Endothelial cell of umbilical vein (primary cell): ENCODE data around the gene MYO16. TPM values are rescaled to one million over a fixed set of nuclear protein-coding genes. Genes with fewer than 3 reads are reported as not detected.
A peak's percentile ranks its signal among the peaks of the same experiment; 100 is the strongest.

Source experiments
- BruUV-seq: library from RNA; stranded (reverse); fragments of 400-500 nt; replicated peaks from 2 replicates; lab custom pipeline; 2021; lab: Mats Ljungman, UMichigan
- CTCF ChIA-PET: fragments of 300-600, 350-600 bp; sonication (Branson Sonifier 250); formaldehyde crosslinking; loops from one replicate; lab custom pipeline; 2021; ENCODE audit warnings: antibody characterized with exemption, inconsistent platforms; lab: Charles Lee
- POLR2A ChIA-PET: fragments of 300-600, 350-600 bp; sonication (Branson Sonifier 250); formaldehyde crosslinking; loops from one replicate; lab custom pipeline; 2021; ENCODE audit warnings: antibody characterized with exemption, inconsistent platforms; lab: Charles Lee
- DNase-seq: peaks from one replicate; pipeline ENCODE4 v3.0.0-alpha.2; 2011; ENCODE audit warnings: low read depth, low spot score
- FAIRE-seq: peaks from 2 replicates; lab custom pipeline; 2011; peaks lifted over from hg19 to GRCh38; lab: Jason Lieb, UNC
- H2AFZ ChIP-seq: 2 replicates; pipeline ENCODE4 v1.6.0; 2012; ENCODE audit warnings: low read depth, low read length, control low read depth, inconsistent platforms
- H3K27ac ChIP-seq: 2 replicates; pipeline ENCODE4 v1.5.1; 2011; ENCODE audit warnings: low read depth, mild to moderate bottlenecking, control low read depth, low read length, moderate library complexity; ENCODE audit not compliant: insufficient read depth
- H3K27me3 ChIP-seq, 2 experiments: 2 replicates each; pipeline versions ENCODE4 v1.6.0 to v1.6.1; 2011; ENCODE audit warnings: low read length in 2 of 2, mixed read lengths in 1 of 2; ENCODE audit not compliant: control insufficient read depth in 2 of 2, insufficient read depth in 2 of 2
- H3K36me3 ChIP-seq, 2 experiments: 2 replicates in 1 of 2; 3 replicates in 1 of 2; pipeline ENCODE4 v1.5.1; 2011; ENCODE audit warnings: low read length in 2 of 2, mild to moderate bottlenecking in 1 of 2, moderate library complexity in 1 of 2; ENCODE audit not compliant: control insufficient read depth in 2 of 2, insufficient read depth in 2 of 2; ENCODE audit errors: extremely low read depth in 1 of 2
- H3K4me1 ChIP-seq: 3 replicates; pipeline ENCODE4 v1.5.1; 2011; ENCODE audit warnings: mild to moderate bottlenecking, low read length; ENCODE audit not compliant: control insufficient read depth, insufficient read depth; ENCODE audit errors: extremely low read depth
- H3K4me2 ChIP-seq: 2 replicates; pipeline ENCODE4 v1.6.1; 2011; ENCODE audit warnings: low read length, control low read depth, mixed read lengths; ENCODE audit not compliant: insufficient read depth
- H3K4me3 ChIP-seq, 3 experiments: fragments of 200-600 bp in 1 of 3; sonication (generic), shearing (Covaris generic) in 1 of 3; replicated peaks in 1 of 3; 2 replicates each; pipeline ENCODE4 v1.5.1; 2011 to 2016; ENCODE audit warnings: control low read depth in 3 of 3, low read length in 3 of 3, mild to moderate bottlenecking in 2 of 3, inconsistent platforms in 1 of 3, low read depth in 1 of 3, moderate library complexity in 1 of 3; ENCODE audit not compliant: insufficient read depth in 1 of 3
- H3K79me2 ChIP-seq: 2 replicates; pipeline ENCODE4 v1.6.0; 2012; ENCODE audit warnings: low read length, inconsistent platforms; ENCODE audit not compliant: control insufficient read depth, insufficient read depth
- H3K9ac ChIP-seq: replicated peaks from 2 replicates; pipeline ENCODE3; 2011; ENCODE audit warnings: low read length, control low read depth; ENCODE audit not compliant: insufficient read depth; ENCODE audit errors: extremely low read depth
- H3K9me1 ChIP-seq: replicated peaks from 3 replicates; pipeline ENCODE4 v1.6.0; 2011; ENCODE audit warnings: mild to moderate bottlenecking, low read length; ENCODE audit not compliant: control insufficient read depth, insufficient read depth; ENCODE audit errors: extremely low read depth
- H3K9me3 ChIP-seq: replicated peaks from 2 replicates; pipeline ENCODE4 v1.5.1; 2012; ENCODE audit warnings: low read length, inconsistent platforms; ENCODE audit not compliant: control insufficient read depth, insufficient read depth
- H4K20me1 ChIP-seq: replicated peaks from 2 replicates; pipeline ENCODE3; 2011; ENCODE audit warnings: mild to moderate bottlenecking, low read length; ENCODE audit not compliant: control insufficient read depth, insufficient read depth; ENCODE audit errors: extremely low read depth
- EZH2 ChIP-seq: IDR thresholded peaks from 2 replicates; pipeline ENCODE4 v1.6.1; 2012; ENCODE audit warnings: borderline replicate concordance, low read depth, mild to moderate bottlenecking, moderate library complexity, low read length, inconsistent platforms; ENCODE audit not compliant: severe bottlenecking
- FOS ChIP-seq: IDR thresholded peaks from 2 replicates; pipeline ENCODE4 v1.6.1; 2011; ENCODE audit warnings: mild to moderate bottlenecking, low read length, moderate library complexity, borderline replicate concordance; ENCODE audit not compliant: insufficient read depth
- GATA2 ChIP-seq: IDR thresholded peaks from 2 replicates; pipeline ENCODE4 v1.7.0; 2011; ENCODE audit warnings: low read depth, mild to moderate bottlenecking, moderate library complexity, mixed read lengths, low read length; ENCODE audit not compliant: insufficient read length, insufficient read depth
- JUN ChIP-seq: IDR thresholded peaks from 2 replicates; pipeline ENCODE4 v1.6.1; 2011; ENCODE audit warnings: borderline replicate concordance, low read depth; ENCODE audit not compliant: insufficient read length, insufficient read depth
- MYC ChIP-seq: IDR thresholded peaks from one replicate; pipeline ENCODE4 v1.6.1; 2011; ENCODE audit warnings: mild to moderate bottlenecking, low read depth, low read length
- POLR2A ChIP-seq: IDR thresholded peaks from 2 replicates; pipeline ENCODE4 v1.6.1; 2012; ENCODE audit warnings: low read depth, mild to moderate bottlenecking, control low read depth, low read length
- POLR2AphosphoS5 ChIP-seq: IDR thresholded peaks from 2 replicates; pipeline ENCODE4 v1.6.1; 2012; ENCODE audit warnings: low read depth, mild to moderate bottlenecking, control low read depth, low read length, moderate library complexity; ENCODE audit not compliant: insufficient read depth
- dilution Hi-C: fragments of 300-500 bp; cut with MboI; formaldehyde crosslinking; loops from one replicate; pipeline ENCODE4 v1.15.0; 2019; ENCODE audit warnings: low sequenced_read_pairs; ENCODE audit not compliant: extremely low pct_ligation_motif_present
- intact Hi-C: fragments of 100-400 bp; cut with micrococcal nuclease; formaldehyde crosslinking; loops from one replicate; pipeline ENCODE4 v1.10.0; 2022
- polyA plus RNA-seq, 4 experiments: library from polyadenylated mRNA; depleted of rRNA in 3 of 4; stranded (reverse) in 3 of 4; unstranded in 1 of 4; fragments of >200 nt; gene quantifications; 2 replicates each; pipeline versions ENCODE4 v1.2.1 to v1.2.3, GENCODE V29; 2011 to 2012; ENCODE audit warnings: missing spikeins in 1 of 4
- total RNA-seq: library from RNA; stranded (reverse); gene quantifications from 2 replicates; pipeline ENCODE4 v1.2.3, GENCODE V29; 2021
- TF ChIP-seq, protein P1 (sequence below): IDR thresholded peaks from 2 replicates; pipeline ENCODE4 v1.6.1; 2011; ENCODE audit not compliant: insufficient read depth, insufficient read length
- TF ChIP-seq, protein P2 (sequence below), 2 donors: IDR thresholded peaks; 1 replicate in 1 of 2; 2 replicates in 1 of 2; pipeline ENCODE4 v1.5.1; 2011; ENCODE audit warnings: low read length in 2 of 2, mild to moderate bottlenecking in 2 of 2, moderate library complexity in 2 of 2, control low read depth in 1 of 2, inconsistent platforms in 1 of 2, low read depth in 1 of 2; ENCODE audit not compliant: insufficient read depth in 1 of 2; ENCODE audit errors: extremely low read depth in 1 of 2

Gene MYO16
- total and polyA plus RNA-seq, 2 donors (not counting 3 experiments of a cell fraction or from before 2014, with no cell fraction given): 0.03 to 0.04 TPM

DNA sequence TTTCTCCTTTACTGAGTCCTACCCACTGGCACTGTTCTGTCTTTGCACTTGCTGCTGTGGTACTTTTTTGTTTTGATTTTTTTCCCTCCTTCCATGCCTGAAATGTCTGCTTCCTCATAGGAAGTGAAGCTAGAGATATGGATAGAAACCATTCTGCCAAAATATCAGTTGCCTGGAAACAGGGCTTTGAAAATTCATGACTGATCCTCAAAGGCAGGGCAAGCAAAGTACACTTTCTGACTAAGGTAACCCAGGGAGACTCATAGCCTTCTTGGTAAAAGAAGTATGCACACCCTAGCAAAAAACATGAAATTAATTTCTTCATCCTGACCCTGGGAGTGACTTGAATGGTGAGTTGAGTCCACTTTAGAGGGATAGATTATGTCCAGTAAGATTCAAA, 329.8 kb downstream of the MYO16 start:
- no peak overlapping the region for H3K27ac ChIP-seq
- ChIA-PET CTCF (interaction anchor here (1.0 to 3.4 kb wide), 3 partner anchors 44 to 1154 kb away, joined by 5 to 46 read pairs (median 22); no protein-coding TSS in a partner anchor), POLR2A (no interaction called here)
- peaks cover 8% of the 10 kb centered on the region for H3K4me1 ChIP-seq
- H3K79me2 ChIP-seq: no peaks in the 10 kb centered on the region
- no peaks in the 10 kb centered on the region for H3K9me1 ChIP-seq
- no peaks in the 10 kb centered on the region for H3K9me3 ChIP-seq
- H3K4me2 ChIP-seq: no peak overlapping the region
- dilution Hi-C loops (no loop called here), intact Hi-C loops (loop anchor here (10.0 kb wide), 1 partner anchor 634 kb away; no protein-coding TSS in a partner anchor)
- no peak overlapping the region for H3K9ac ChIP-seq
- H3K27me3 ChIP-seq: no peaks in the 10 kb centered on the region
- DNase-seq (peak; percentile 77), FAIRE-seq (peak; percentile 54)
- H3K4me3 ChIP-seq: no peak overlapping the region
- TF ChIP-seq MYC (no peak), EZH2 (no peak), FOS (no peak), GATA2 (no peak)
- TF ChIP-seq, protein P1, sequence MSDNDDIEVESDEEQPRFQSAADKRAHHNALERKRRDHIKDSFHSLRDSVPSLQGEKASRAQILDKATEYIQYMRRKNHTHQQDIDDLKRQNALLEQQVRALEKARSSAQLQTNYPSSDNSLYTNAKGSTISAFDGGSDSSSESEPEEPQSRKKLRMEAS: no peak
- H4K20me1 ChIP-seq: no peaks in the 10 kb centered on the region
- peak overlapping the region; percentile 87 for H2AFZ ChIP-seq
- BruUV-seq: no TSS peak
- H3K36me3 ChIP-seq: no peaks in the 10 kb centered on the region

DNA sequence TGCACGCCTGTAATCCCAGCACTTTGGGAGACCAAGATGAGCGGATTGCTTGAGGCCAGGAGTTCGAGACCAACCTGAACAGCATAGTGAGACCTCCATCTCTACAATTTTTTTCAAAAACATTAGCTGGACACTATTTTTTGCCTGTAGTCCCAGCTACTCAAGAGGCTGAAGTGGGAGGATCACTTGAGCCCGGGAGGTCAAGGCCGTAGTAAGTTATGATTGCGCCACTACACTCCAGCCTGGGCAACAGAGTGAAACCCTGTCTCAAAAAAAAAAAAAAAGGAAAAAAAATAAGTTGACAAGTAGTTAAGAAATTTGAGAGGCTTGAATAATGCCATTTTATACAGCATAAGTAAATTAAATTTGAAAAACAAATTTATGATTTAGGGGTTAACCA, 330.6 kb downstream of the MYO16 start:
- Histone ChIP-seq H3K27me3 (no peaks in the 10 kb centered on the region), H3K79me2 (no peaks in the 10 kb centered on the region), H2AFZ (no peak overlapping the region), H3K9me3 (no peaks in the 10 kb centered on the region), H3K9me1 (no peaks in the 10 kb centered on the region), H3K27ac (no peak overlapping the region), H3K4me2 (no peak overlapping the region), H3K36me3 (no peaks in the 10 kb centered on the region), H3K4me3 (no peak overlapping the region), H3K4me1 (peaks cover 8% of the 10 kb centered on the region), H3K9ac (no peak overlapping the region), H4K20me1 (no peaks in the 10 kb centered on the region)
- no TSS peak for BruUV-seq
- CTCF ChIA-PET: interaction anchor here (1.2 to 3.4 kb wide), 6 partner anchors 45 to 1156 kb away, joined by 4 to 46 read pairs (median 20); no protein-coding TSS in a partner anchor
- TF ChIP-seq, protein P2, sequence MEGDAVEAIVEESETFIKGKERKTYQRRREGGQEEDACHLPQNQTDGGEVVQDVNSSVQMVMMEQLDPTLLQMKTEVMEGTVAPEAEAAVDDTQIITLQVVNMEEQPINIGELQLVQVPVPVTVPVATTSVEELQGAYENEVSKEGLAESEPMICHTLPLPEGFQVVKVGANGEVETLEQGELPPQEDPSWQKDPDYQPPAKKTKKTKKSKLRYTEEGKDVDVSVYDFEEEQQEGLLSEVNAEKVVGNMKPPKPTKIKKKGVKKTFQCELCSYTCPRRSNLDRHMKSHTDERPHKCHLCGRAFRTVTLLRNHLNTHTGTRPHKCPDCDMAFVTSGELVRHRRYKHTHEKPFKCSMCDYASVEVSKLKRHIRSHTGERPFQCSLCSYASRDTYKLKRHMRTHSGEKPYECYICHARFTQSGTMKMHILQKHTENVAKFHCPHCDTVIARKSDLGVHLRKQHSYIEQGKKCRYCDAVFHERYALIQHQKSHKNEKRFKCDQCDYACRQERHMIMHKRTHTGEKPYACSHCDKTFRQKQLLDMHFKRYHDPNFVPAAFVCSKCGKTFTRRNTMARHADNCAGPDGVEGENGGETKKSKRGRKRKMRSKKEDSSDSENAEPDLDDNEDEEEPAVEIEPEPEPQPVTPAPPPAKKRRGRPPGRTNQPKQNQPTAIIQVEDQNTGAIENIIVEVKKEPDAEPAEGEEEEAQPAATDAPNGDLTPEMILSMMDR (IDR thresholded peaks at IDR 0.05; ENCODE audit: extremely low read depth in 1 of 2, insufficient read depth in 1 of 2, low read depth in 1 of 2, low read length in 2 of 2): no peak
- TF ChIP-seq FOS (no peak), JUN (no peak), POLR2AphosphoS5 (no peak), EZH2 (no peak), POLR2A (no peak), GATA2 (no peak), MYC (no peak)
- TF ChIP-seq, protein P1: no peak
- intact Hi-C loops: loop anchor here (2.0 to 10.0 kb wide), 3 partner anchors 185 to 782 kb away; no protein-coding TSS in a partner anchor
- FAIRE-seq (no peak), DNase-seq (no peak)
- POLR2A ChIA-PET: no interaction called here
- dilution Hi-C loops: no loop called here
